GM18907 (cell line): ENCODE measurements around the gene PREP.
"Not testable (repeated sequence)": the region's sequence is repeated elsewhere in the genome, so short reads cannot be mapped to it uniquely, and the experiment has no call there.

ENCODE experiments used
- ATAC-seq: cut with Tn5 transposase; IDR thresholded peaks from one replicate; pipeline ENCODE4 v1.9.1; 2021; ENCODE audit warnings: mild to moderate bottlenecking, moderate library complexity; ENCODE audit not compliant: unreplicated experiment

PREP gene

DNA sequence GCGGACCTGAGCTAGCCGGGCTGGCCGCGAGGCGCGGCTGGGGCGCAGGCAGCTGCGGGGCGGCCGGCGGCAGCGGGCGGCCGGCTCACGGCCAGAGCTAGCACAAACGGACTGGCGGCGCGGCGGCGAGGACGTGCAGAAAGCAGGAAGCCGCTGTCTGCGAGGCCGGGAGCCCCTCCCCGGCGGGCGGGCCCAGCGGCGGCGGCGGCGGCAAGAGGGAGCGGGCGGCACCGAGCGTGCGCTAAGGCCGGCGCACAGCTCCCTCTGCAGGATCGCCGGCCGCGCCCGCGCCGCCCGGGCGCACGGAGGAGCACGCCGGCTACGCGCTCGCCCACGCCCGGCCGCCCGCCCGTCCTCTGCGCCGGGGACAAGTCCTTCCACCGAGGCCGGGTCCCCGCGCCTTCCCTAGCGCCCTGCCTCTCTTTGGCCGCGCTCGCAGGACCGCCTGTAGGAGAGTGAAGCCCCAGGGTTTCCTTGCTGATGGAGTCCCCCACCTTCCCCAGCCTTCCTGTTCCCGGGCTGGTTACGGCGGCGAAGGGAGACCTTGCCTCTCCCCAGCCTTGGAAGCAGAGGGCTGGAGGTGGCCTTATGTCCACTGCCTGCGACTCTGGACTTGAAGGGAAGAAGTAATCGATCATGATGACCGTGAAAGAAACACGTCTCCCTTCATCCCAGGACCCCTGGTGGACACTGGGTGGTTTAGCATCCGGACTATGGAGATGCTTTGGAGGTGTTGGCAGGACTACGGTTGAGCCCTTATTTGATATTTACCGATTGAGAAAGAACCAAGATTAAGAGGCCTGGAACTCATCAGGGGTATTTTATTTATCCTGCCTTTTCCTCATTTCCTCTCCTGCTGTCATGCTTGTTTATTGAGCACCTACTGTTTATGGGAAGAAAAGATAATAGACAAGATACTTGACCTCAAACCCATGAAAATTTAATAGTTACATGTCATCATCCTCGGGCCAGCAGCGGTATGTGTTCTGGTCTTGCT lies at the start of gene PREP:
Gene PREP (minus strand): TSS at position 144 of the 997 bp plus-strand sequence. CDS start 191 bp downstream, outside the sequence.
- peak; percentile 96 for ATAC-seq

DNA sequence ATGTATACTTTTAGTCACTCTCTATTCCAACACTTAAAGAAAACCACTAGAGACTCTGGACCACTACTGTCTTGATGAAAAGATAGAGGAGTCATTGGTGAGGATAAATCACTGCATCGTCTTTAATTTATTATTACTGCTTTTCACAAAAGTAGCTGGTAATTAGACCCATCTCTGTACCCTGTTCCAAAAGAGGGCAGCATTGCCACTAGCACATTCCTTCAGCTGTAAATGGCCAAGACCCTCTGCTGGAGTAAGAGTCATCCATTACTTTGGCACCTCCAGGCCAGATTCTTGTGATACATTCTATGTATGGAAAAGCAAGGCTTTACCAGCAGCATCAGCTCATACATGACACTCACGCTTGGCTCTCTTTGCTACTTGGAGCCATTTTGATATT lies 49.5 kb upstream of the PREP start:
- ATAC-seq, result no peak

DNA sequence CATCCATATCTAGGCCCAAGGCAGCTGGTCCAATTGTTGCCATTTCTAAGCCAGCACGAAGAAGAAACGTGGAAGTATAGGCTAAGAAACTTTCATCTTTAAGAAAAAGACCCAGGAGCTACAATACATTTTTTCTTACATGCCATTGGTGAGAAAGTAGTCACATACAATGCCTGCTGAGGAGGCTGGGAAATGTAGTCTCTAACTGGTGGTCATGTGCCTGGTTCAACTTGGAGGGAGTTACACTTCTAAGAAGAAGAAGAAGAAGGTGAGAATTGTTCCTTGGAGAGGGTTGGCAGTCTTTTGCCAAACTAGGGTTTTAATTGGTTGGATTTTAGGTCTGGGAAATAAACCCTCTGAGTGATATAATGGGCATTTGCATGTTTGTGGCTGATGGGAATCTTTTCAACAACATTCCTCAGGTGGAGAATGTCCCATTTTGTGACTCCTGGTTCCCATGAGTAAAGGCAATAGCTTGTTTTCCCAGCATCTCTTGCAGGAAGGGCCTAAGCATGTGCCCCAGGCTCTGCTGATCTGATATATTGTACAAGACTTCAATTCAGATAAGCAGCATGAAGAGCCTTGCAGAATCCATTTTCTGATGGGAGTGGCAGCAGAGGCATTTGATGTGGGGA lies 47.0 kb upstream of the PREP start:
- ATAC-seq, result no peak

DNA sequence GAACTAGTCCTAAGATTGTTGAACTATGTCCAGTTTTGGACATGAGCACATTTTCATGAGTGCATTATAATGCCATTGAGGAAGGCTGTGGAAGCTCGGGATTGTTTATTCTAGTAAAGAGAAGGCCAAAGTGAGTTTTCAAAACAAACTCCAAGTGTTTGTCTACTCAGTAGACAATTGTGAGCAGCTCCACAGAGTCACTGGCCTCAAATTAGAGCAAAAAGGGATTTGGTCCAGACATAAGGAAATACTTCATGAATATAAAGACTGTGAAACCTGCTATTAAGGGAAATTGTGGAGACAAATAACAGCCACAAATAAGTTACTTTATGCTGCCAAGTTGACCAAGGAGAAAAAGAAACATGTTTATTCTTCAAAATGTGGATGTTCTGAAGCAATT lies 42.6 kb upstream of the PREP start:
- no peak for ATAC-seq

DNA sequence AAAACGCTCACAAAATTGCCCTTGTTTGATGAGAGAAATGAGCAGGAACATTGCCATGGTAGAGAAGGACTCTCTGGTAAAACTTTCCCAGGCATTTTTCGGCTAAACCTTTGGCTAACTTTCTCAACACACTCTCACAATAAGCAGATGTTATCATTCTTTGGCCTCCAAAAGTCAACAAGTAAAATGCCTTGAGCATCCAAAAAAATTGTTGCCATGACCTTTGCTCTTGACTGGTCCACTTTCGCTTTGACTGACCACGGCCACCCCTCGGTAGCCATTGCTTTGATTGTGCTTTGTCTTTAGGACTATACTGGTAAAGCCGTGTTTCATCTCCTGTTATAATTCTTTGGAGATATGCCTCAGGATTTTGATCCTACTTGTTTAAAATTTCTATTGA lies 41.1 kb upstream of the PREP start:
- ATAC-seq, result no peak

DNA sequence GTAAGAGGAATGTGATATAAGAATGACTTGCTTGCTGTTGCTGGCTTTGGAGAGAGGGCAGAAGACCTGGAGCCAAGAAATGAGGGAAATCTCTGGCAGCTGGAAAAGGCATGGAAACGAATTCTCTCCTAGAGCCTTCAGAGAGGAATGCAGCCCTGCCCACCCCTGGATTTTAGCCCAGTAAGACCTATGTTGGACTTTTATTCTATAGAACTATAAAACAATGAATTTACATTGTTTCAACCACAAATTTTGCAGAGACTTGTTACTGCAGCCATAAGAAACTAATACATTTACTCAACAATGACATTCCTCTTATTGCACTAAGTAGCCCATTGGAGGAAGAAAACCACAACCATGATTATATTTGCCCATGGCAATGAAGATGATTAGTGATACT lies 39.5 kb upstream of the PREP start:
- ATAC-seq, result no peak

DNA sequence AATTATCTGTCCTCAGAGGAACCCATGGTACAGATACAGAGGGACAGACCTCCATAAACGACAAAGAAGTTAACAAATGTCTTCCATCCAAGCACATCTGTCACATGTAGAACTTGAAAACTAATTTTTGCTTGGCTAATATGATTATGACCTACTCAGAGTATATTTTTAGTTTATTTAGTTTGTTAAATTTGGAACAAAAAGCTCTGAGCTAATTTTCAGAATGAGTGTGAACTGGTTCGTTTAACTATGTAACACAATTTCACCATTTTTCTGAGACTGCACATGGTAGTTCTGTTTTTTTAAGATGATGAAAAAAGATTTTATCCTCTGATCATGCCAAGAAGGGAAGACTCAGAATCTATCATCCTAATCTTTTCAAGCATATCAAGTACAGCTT lies 34.4 kb upstream of the PREP start:
- ATAC-seq, result no peak

DNA sequence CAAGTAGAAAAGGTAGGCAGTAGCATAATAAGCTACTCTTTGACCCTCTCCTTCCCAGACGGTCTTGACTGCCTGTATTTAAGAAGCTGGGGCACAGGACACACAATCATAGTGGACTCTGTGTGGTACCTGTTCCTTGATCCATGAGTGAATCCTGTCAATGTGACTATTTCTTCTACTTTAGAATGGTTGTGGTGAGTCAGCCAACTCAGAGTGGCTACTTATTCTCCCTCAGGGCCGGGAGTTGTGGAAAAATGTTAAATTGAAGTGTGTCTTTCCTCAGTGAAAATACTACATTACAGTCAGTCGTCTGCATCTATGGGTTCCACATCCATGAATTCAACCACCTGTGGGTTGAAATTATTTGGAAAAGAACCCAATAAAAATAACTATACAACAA lies 30.8 kb upstream of the PREP start:
- no peak for ATAC-seq

DNA sequence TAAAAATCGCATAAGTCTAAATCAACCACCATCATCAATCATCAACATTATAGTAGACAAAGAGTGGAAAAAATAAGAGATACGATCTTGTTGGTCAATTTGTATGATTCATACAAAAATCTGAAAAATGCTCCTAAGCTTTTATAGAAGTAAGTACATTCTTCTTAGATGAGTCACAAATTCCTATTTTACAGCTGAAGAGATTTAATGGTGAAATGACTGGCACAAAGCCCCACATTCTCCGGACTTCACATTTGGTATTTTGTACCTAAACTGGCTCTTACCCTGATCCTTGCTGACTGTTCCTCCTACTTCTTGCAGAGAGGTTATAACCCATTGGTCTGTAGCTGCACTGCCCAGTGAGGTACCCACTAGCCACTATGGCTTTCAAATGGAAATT lies 29.9 kb upstream of the PREP start:
- no peak for ATAC-seq

DNA sequence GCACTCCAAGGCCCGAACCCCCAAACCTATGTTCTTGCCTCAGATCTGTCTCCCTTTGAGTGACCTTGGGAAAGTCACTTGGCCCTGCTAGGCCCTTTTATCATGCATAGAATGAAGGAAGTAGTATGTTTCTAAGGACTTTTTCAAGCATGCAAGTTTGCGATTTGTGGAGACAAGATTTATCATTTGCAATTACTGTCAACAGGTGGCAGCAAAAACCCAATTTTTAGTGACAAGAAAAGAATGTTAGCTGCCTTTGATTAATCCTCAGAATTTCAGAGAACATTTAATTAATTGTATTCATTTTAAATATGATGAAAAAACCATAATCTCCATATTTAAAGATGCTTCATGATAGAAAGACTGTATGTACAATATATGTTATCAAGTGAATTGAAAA lies 28.3 kb upstream of the PREP start:
- no peak for ATAC-seq

DNA sequence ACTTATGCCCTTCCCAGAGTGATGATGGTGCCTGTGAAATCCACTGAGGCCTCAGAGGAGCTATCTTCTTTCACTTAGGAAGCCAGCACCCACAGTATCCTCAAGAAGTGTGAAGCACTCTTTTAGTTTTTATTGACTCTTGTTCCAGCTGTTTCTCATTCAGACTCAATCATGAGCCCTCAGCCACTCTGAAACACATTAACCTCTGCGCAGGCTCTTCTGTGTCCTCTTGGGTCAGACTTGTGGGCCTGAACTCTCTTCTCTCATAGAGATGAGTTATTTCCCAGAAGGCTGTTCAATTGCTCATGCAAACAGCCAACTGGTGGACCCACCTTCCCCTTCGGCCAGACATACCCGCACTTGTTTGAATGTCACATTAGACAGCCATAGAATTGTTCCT lies 27.8 kb upstream of the PREP start:
- ATAC-seq, result no peak

DNA sequence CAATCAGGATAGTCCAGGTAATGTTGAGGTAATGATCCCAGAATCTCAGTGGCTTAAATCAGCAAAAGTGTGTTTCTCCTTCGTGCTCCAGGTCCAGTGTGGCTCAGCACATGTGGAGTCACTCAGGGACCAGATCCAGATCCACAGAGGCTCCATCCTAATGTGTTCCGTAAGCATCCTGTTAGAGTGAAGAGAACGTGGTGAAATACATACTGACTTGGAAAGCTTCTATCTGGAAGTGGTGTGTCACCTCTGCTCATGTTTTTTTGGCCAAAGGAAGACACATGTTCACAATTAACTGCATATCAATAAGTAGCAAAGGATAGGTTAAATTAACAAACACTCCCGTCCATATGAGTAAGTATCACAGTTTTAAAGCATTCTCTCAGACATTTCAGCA lies 26.8 kb upstream of the PREP start:
- ATAC-seq, result no peak

DNA sequence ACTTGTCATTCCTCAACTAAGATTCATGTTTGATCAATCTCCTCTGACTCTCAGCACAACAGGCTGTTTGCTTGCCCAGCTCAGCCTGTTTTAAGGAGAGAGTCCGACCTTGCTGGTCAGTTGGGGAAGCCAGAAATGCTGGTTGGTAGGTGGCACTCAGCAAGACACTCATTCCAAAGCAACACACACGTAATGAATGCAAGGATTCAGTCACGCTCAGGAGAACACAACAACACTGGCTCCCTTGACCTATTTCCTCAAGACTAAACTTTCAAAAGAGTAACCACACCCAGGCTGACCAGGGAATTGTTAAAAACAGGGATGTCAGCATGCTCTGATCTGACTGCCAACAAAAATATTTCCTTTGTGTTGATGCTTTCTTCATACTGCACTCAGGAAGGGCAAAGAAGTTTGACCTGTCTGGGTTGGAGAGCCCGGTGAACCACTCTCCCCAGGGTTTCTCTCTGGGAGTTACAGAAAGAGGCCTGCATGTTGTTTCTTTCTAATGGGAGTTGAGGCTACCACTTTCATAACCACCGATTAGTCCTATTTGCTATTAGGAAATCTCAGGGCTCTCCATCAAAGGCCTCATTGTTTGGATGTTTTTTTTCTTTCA lies 25.6 kb upstream of the PREP start:
- ATAC-seq, result no peak

DNA sequence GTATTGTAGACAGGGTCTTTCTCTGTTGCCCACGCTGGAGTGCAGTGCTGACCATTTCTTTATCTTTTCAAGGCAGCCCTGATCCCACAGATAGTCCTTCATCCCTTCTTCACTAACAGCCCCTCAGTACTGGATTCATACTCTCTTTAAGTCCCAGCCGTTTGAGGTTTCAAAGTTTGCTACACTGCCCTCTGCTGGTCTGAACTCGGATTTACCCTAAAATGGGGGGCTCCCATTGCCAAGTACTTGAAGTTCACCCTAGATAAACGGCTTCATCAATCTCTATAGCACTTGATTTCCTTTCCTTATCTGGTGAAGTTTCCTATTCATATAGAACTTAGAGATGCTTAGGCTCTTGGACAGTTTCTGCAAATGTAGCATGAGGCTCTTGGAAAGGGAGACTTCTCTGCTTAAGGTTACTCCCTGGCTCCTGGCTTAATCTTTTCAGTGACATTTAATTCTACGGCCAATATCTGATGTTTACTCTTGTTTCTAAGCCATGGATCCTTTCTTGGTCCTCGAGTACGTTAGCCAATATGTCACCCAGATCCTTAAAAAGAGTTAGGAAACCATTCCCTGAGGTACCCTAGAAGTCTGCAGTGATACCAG lies 21.4 kb upstream of the PREP start:
- ATAC-seq, result peak; percentile 72

DNA sequence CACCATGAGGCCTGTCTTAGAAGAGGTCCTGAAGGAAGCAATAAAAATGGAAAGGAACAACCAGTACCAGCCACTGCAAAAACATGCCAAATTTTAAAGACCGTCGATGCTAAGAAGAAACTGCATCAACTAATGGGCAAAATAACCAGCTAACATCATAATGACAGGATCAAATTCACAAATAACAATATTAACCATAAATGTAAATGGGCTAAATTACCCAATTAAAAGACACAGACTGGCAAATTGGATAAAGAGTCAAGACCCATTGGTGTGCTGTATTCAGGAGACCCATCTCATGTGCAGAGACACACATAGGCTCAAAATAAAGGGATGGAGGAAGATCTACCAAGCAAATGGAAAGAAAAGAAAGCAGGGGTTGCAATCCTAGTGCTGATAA lies 14.1 kb upstream of the PREP start:
- ATAC-seq, result not testable (repeated sequence)

DNA sequence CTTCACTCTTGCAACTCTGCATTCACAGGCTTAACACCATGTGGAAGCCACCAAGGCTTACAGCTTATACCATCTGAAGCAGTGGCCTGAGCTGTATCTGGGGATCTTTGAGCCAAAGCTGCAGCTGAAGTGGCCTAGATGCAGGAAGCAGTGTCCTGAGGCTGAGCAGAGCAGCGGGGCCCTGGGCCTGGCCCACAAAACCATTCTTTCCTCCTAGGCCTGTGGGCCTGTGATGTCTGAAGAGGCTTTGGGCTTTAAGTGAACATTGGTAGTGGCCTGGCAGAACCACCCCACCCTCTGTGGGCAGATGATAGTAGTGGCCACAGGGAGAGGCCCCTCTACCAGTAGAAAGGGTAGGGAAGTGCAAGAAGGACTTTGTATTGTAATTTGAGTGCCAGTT lies 6.9 kb upstream of the PREP start:
- ATAC-seq, result no peak

DNA sequence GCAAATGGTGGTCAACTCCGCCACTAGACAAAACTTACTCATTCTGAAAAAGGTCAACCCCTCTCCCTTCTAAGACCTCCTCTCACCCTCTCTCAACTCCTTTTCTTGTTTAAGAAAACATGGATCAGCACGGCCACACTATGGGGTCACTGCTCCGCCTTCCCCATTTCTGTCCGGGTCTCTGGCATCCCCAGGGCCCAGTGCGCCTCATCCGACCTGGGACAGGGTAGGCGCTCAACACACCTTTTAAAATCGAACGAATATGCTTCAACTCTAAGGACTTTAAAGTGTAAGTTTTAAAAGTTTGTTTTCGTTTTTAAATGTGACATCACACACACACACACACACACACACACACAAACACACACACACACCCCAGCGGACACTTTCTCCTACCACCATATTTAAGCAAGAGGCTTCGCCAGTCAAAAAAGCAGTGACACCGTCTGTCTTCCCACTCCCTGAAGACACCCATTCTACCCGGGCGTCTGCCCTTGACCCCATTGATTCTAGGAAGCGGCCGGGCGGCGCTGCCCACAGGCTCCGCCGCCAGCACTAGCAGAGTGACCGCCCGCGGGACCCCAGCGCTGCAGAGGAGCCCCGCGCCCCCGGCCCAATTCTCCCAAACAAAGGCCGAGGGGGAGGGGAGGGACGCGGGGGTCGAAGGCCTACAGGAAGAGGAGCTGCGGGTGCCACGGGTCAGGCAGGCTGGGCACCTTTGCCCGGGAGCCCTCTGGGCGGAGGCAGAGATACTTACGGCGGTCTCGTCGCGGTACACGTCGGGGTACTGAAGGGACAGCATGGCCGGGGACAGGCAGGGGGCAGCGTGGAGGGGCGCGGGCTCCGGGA lies 568 bp downstream of the PREP start:
- ATAC-seq, result peak; percentile 53

DNA sequence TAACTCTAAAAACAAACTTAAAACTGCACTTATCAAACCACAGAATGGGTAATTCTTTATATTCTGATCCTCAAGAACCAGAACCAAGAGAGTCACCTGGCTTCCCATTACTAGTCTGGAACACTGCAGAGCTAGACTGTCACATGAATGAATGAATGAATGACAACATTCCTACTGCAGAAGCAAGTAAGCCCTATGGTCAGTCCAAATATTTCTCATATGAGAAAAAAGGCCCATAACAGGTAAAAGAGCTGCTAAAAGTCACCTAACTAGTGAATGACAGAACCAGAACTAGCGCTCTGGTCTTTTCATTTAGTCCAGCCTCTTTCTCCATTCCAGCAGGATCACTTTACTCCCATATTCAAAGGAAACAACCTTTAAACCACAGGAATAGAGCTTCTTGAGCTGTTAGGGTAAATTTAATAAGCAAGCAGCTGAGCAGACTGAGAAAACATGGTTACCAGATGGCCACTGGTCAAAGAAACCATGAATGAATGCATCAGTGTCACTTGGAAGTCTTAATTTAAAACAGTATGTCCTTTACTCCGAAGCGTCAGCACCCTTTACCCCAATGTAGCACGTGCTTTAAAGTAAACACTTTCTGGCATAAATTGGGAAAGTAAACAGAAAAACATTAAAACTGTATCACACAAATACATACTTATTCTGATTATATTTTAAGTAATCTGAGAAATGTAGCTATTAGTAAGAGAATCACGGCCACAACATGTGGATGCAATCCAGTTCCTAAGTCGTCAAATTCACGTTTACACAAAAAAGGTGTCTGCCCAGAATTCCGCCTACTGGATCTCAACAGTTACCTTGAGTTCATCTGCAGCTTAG lies 1.4 kb downstream of the PREP start:
- no peak for ATAC-seq

DNA sequence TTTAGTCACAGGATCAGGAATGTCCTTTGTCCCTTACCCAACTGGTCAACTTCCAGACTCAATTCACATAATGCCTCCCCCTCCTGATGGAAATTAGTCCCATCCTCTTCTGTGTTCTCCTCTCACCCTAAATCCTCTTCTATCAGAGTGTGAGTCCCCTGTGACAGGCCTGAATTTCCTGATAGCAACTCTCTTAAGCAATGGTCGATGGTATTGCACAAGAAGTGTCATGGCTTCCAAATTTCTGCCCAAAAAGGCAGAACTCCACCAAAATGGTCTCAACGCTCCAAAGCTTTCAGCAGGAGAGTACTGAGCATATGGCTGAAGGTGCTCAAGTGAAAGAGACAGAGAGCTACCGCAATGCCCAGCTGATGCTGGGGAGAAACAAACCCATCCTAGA lies 2.4 kb downstream of the PREP start:
- ATAC-seq, result no peak

DNA sequence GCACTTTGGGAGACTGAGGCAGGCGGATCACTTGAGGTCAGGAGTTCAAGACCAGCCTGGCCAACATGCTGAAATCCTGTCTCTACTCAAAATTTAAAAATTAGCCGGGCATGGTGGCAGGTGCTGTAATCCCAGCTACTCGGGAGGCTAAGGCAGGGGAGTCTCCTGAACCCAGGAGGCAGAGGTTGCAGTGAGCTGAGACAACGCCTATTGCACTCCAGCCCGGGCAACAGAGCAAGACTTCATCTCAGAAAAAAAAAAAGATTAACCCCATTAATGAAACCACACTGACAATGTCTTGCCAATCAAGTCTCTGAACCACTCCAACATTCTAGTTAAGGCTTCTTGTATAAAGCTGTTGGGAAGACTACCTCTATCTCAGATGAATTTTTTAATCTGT lies 4.0 kb downstream of the PREP start:
- no peak for ATAC-seq
